Stimulated activated CD8-positive, alpha-beta memory T cell treated with anti-CD3 and anti-CD28 coated beads, Interleukin-12 subunit alpha, Interleukin-12 subunit beta, amount 100 ng/mL, for 1 hour (primary cell): Measurements from ENCODE around the gene MEI4.
"Not testable (repeated sequence)": the region's sequence is repeated elsewhere in the genome, so short reads cannot be mapped to it uniquely, and the experiment has no call there.

Experiments used
- DNase-seq: peaks from one replicate; pipeline ENCODE4 v3.0.0-alpha.2; 2020; ENCODE audit warnings: low read depth

Gene MEI4, protein sequence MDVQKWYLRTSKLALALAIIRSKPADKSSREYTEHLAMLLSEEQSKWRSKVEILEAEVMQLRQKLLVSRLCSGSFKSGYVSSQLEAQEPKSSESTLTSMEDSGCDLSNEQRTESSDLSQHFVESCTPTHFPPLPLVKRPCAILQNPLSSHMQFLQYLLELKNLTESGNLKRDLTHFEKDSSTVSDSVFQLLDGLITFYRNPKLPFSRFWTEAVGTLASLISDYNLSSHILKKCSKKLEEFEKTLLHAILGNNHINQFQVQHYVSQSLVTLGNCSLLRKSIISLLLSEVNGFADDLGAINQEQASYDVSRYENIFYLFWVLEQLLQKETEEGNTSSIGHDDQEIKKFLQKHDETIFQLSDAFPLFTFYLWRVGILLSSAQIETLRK

GRCh38 chr6:77652739-77653138, at the start of gene MEI4:
TSS of gene MEI4 (plus strand) at chr6:77653039. CDS start at chr6:77690672, 37,633 bp downstream.
- no peak for DNase-seq

GRCh38 chr6:77604476-77604875, 48.4 kb upstream of the MEI4 start:
- DNase-seq = no peak

GRCh38 chr6:77607004-77607403, 45.8 kb upstream of the MEI4 start:
- no peak for DNase-seq

DNA sequence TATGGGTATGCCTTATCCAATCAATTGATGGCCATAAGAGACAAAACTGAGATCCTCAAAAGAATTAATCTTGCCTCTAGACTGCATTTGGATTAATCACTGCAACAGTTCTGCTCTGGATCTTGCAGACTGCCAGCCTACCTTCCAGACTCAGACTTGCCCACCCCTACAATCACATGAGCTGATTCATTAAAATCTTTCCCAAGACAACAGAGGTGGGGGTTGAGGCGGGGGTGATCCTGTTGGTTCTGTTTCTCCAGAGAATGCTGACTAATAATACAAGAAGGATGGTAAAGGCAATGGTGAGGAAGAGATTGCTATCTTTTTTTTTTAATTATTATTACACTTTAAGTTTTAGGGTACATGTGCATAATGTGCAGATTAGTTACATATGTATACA, 43.7 kb upstream of the MEI4 start:
- no peak for DNase-seq

DNA sequence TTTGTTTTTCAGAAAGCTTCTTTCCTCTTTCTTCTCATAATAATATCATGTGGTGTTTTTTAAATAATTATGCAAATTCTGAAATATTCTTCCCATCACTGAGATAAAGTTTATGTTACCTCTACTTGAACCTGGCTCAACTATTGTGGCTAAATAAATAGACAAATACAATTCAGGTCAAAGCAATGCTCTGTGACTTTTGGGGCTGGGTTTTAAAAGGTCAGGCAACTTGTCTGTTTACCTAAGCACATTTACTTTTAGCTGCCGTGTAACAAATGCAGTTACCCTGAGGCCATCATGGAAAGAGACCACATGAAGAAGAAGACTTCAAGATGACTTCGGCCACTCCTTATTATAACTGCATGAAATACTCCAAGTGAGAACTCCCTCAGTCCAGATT, 33.7 kb upstream of the MEI4 start:
- DNase-seq = no peak

GRCh38 chr6:77620278-77620882, 32.5 kb upstream of the MEI4 start:
- DNase-seq = no peak

- DNase-seq = no peak
Measured at GRCh38 chr6:77624515-77624914, 28.3 kb upstream of the MEI4 start.

DNA sequence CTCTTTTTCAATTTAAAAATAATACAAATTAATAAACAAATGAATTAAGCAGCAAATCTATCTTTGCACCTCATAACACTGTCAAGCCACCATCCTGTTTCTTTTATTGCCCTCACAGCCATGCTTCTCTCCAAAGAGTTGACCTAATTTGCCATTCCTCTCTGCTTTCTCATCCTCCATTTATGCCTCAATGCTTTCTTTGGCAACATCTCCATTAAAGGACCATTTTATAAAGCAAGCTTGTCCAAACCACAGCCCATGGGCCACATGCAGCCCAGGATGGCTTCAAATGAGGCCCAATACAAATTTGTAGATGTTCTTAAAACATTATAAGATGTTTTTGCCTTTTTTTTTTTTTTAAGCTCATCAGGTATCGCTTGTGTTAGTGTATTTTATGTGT, 26.4 kb upstream of the MEI4 start:
- no peak for DNase-seq

DNA sequence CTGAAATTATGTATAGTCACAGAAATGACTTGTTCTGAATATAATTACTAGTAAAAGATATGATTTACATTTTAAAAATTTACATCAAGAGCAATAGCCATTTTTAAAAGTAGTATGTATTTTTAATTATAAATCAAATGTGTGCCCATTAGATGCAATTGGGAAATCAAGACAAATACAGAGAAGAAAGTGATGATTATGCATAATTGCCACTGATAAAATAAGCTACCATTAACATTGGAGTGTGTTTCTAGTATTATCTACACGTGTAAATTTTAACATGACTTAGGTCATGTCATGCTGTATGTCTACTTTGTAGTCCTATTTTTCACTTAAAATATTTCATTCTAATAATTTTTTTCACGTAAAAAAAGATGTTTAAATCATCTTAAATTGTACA, 22.8 kb upstream of the MEI4 start:
- no peak for DNase-seq

DNA sequence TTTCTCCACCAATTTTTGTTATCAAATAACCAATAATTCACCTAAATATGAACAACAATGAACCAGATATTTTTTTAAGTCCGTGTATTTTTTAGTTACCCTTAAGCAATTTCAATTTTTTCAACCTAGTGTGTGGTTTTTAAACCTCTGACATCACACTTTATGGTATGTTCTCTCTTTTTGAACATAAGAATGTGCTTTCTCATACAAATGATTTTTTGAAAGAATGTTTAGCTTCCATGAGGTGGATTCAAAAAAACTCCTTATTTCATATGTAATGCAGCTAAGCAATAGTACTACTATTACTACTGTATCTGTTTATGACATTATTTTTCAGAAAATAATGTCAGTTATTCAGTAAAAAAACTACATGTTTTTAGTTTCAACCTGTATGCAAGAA, 19.4 kb upstream of the MEI4 start:
- DNase-seq = no peak

DNA sequence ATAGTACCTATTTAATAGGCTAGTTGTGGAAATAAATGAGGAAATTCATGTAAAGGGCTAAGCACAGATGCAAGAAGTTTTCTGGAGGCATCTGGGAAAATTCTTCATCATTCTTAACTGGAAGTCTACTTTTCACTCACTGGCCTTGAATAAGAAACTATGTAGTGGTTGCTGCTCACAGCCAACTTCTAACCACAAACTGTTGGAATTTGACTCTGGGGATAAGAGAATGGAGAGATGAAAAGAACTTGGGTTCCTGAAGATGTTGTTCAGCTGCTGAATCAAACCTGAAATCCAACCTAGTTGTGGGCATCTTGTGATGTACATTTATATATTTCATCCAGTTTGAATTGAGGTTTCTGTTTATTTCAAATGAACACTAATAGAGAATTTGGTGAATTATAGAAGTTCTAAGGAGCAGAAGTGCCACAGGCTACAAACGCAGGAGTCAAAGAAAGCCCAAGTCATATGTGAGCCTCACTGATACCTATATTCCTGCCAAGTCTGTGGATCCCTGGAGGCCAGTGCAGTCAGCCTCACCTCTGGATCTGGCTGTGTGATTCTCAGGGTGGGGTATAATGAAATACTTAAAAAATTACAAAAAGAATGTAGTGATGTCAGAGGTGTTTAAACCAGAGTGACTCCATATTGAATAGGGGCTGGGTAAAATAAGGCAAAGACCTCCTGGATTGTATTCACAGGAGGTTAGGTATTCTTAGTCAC, 18.7 kb upstream of the MEI4 start:
- no peak for DNase-seq

DNA sequence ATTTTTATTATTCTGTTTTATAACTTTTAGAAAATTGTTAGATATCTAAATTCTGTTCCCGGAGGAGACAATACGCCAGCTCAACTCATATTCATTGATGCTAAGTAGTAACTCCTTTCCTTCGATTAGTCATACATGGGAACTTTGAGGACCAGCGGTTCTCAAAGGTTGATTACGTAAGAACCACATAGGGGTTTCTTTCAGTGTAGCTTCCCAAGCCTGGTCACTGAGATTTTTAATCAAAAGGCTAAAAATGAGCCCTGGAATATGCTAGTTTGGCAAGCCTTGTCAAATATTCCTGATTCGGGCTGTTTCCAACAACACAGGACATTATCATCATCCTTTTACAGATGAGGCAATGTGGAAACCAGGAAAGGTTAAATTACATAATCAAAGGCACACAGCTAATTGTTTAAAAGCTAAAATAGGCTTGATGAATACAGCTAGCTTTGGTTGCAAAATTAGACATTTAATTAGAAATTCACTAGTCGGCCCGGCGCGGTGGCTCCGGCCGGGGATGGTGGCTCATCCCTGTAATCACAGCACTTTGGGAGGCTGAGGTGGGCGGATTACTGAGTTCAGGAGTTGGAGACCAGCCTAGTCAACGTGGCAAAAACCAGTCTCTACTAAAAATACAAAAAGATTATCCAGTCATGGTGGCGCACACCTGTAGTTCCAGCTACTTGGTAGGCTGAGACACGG, 14.6 kb upstream of the MEI4 start:
- DNase-seq = no peak

GRCh38 chr6:77644102-77644705, 8.6 kb upstream of the MEI4 start:
- DNase-seq = no peak

- no peak for DNase-seq
Measured at GRCh38 chr6:77650098-77650663, 2.7 kb upstream of the MEI4 start.

- no peak for DNase-seq
Measured at GRCh38 chr6:77653816-77654215, 977 bp downstream of the MEI4 start.

- DNase-seq = not testable (repeated sequence)
Measured at GRCh38 chr6:77655035-77655434, 2.2 kb downstream of the MEI4 start.

GRCh38 chr6:77656999-77657764, 4.3 kb downstream of the MEI4 start:
- no peak for DNase-seq

DNA sequence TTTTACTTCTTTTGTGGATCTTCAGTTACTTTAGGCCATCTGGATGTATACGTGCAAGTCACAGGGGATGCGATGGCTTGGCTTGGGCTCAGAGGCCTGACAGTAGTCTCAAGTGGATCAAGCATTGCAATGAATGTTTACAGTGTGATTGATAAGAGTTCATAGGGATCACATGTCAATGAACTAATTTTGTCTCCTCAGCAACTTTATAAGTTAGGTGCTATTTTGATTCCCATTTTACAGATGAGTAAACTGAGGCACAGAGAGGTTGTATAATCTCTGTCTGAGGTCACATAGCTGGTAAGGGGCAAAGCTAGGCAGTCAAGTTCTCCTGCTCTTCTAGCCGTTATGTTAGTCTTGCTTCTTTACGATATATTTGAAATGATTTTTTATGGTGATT, 13.5 kb downstream of the MEI4 start:
- no peak for DNase-seq

- no peak for DNase-seq
Measured at GRCh38 chr6:77666846-77667245, 14.0 kb downstream of the MEI4 start.

DNA sequence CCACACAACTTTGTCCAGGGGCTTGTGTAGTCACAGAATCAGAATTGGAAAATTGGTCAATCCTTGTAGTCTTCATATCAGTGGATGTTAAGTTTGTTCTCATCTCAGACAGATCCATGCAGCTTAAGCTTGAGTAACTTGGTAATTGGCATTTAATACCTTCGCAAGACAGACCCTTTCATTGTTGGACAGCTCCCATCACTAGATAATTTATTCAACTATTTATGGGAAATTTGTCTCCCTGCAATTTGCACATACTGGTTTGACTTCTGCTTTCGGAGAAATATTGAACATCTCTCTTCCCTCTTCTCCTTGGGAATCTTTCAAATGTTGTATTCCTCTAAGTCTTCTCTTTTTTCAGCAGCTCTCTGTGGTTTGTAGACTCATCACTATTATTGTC, 17.1 kb downstream of the MEI4 start:
- DNase-seq = no peak

- DNase-seq = no peak
Measured at GRCh38 chr6:77674211-77674610, 21.4 kb downstream of the MEI4 start.
